Progenitor cell of endocrine pancreas (in vitro differentiated cells): ENCODE data around the gene EXOC5. TPM values are rescaled to one million over a fixed set of nuclear protein-coding genes. Genes with fewer than 3 reads are reported as not detected.

Experiments
- DNase-seq: peaks from one replicate; pipeline ENCODE4 v3.0.0; 2021; ENCODE audit warnings: low spot score; ENCODE audit not compliant: unreplicated experiment
- H3K27ac Mint-ChIP-seq: 2 replicates; pipeline ENCODE4 v1.8.0; 2021; ENCODE audit warnings: mild to moderate bottlenecking, moderate library complexity, mixed read lengths
- H3K27me3 Mint-ChIP-seq: 2 replicates; pipeline ENCODE4 v1.8.0; 2021; ENCODE audit warnings: mixed read lengths
- H3K36me3 Mint-ChIP-seq: 2 replicates; pipeline ENCODE4 v1.8.0; 2022; ENCODE audit warnings: mixed read lengths; ENCODE audit not compliant: insufficient read depth
- H3K4me1 Mint-ChIP-seq: 2 replicates; pipeline ENCODE4 v1.8.0; 2021; ENCODE audit warnings: low read depth, mixed read lengths
- H3K4me3 Mint-ChIP-seq: 2 replicates; pipeline ENCODE4 v1.8.0; 2021; ENCODE audit warnings: low read depth, mild to moderate bottlenecking, moderate library complexity, mixed read lengths
- H3K9me3 Mint-ChIP-seq: 2 replicates; pipeline ENCODE4 v1.8.0; 2021; ENCODE audit warnings: low read depth, mixed read lengths
- total RNA-seq: library from RNA; stranded (reverse); gene quantifications from 2 replicates; pipeline ENCODE4 v1.2.1, GENCODE V29; 2021
- TF ChIP-seq, protein P1 (sequence below): fragments of 200-600 bp; sonication (generic); IDR thresholded peaks from one replicate; pipeline ENCODE4 v1.5.0; 2021; ENCODE audit warnings: antibody characterized with exemption, mild to moderate bottlenecking; ENCODE audit not compliant: unreplicated experiment

Gene EXOC5
- total RNA-seq, 1 donor from 2014 or later: 88.8 TPM

- DNase-seq: no peak
- TF ChIP-seq, protein P1, sequence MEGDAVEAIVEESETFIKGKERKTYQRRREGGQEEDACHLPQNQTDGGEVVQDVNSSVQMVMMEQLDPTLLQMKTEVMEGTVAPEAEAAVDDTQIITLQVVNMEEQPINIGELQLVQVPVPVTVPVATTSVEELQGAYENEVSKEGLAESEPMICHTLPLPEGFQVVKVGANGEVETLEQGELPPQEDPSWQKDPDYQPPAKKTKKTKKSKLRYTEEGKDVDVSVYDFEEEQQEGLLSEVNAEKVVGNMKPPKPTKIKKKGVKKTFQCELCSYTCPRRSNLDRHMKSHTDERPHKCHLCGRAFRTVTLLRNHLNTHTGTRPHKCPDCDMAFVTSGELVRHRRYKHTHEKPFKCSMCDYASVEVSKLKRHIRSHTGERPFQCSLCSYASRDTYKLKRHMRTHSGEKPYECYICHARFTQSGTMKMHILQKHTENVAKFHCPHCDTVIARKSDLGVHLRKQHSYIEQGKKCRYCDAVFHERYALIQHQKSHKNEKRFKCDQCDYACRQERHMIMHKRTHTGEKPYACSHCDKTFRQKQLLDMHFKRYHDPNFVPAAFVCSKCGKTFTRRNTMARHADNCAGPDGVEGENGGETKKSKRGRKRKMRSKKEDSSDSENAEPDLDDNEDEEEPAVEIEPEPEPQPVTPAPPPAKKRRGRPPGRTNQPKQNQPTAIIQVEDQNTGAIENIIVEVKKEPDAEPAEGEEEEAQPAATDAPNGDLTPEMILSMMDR: no peak
- H3K9me3 Mint-ChIP-seq: no peaks in the 10 kb centered on the region
- no peaks in the 10 kb centered on the region for H3K36me3 Mint-ChIP-seq
- no peak overlapping the region for H3K4me3 Mint-ChIP-seq
- no peaks in the 10 kb centered on the region for H3K4me1 Mint-ChIP-seq
- no peak overlapping the region for H3K27ac Mint-ChIP-seq
- H3K27me3 Mint-ChIP-seq: peaks cover under 1% of the 10 kb centered on the region
These were observed 30.8 kb upstream of the EXOC5 start for GRCh38 chr14:57299511-57299910.

GRCh38 chr14:57297852-57298251 lies 29.1 kb upstream of the EXOC5 start:
- Mint-ChIP-seq H3K36me3 (no peaks in the 10 kb centered on the region), H3K4me1 (no peaks in the 10 kb centered on the region), H3K27me3 (no peaks in the 10 kb centered on the region), H3K9me3 (no peaks in the 10 kb centered on the region), H3K27ac (no peak overlapping the region), H3K4me3 (no peak overlapping the region)
- no peak for DNase-seq
- TF ChIP-seq, protein P1: no peak

- Mint-ChIP-seq H3K36me3 (no peaks in the 10 kb centered on the region), H3K4me3 (no peak overlapping the region), H3K9me3 (no peaks in the 10 kb centered on the region), H3K27ac (no peak overlapping the region), H3K4me1 (peaks cover 7% of the 10 kb centered on the region), H3K27me3 (no peaks in the 10 kb centered on the region)
- DNase-seq: no peak
- TF ChIP-seq, protein P1: no peak
These were observed 26.5 kb upstream of the EXOC5 start for GRCh38 chr14:57295239-57295638.

- Mint-ChIP-seq H3K4me3 (no peak overlapping the region), H3K27me3 (no peaks in the 10 kb centered on the region), H3K27ac (no peak overlapping the region), H3K9me3 (no peaks in the 10 kb centered on the region), H3K36me3 (no peaks in the 10 kb centered on the region), H3K4me1 (peaks cover 7% of the 10 kb centered on the region)
- TF ChIP-seq, protein P1: peak; percentile 49
- DNase-seq: no peak
These were observed 25.4 kb upstream of the EXOC5 start for GRCh38 chr14:57293866-57294837.

DNA sequence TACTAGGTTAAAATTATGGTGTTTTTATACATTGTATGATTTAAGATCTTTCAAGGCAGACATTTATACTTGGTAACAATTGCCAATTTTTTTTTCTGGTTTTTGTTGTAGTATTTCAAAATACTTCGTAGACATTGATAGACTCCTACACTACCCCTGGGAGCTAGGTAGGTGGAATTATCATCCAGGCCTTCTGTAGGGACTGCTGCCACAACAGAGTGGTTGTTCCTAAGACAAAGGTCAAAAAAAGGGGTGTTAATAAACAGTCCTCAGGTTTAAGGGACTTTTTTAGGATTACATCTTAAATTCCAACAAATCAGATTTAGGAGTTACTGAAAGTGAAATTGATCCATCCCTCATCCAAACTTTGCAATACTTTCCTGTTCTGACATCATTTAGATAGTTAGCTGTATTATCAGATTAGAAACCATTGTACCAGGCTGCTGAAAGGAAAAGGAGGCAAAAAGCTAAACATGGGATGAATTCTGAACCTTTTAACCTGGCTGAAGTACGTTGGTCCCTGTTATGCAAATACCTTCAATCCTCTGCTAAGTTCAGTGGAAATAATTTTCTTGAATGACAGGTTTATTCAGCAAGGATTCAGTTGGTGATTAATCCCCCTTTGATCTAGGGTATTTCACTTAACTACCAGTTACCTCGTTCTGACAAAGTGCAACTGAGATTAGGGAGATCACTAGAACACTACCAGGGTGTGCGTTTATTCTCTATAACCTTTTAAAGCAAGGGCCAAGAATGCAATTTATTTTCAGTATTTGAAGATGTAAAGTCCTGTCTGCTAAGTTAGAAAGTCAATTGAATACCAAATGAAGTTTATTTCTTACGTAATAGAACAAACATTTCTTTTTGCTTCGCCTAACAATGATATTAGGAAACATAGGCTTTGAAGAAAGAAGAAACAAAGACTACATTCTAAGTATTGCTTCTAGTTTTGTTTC lies 23.3 kb upstream of the EXOC5 start:
- H3K27ac Mint-ChIP-seq: no peak overlapping the region
- TF ChIP-seq, protein P1: no peak
- no peak for DNase-seq
- H3K27me3 Mint-ChIP-seq: no peaks in the 10 kb centered on the region
- peaks cover 7% of the 10 kb centered on the region for H3K4me1 Mint-ChIP-seq
- H3K36me3 Mint-ChIP-seq: no peaks in the 10 kb centered on the region
- H3K9me3 Mint-ChIP-seq: no peaks in the 10 kb centered on the region
- H3K4me3 Mint-ChIP-seq: no peak overlapping the region
